Progenitor cell of endocrine pancreas (in vitro differentiated cells): ENCODE data around the gene GUCY1A1. TPM values are rescaled to one million over a fixed set of nuclear protein-coding genes. Genes with fewer than 3 reads are reported as not detected.

Experiments used
- DNase-seq: peaks from one replicate; pipeline ENCODE4 v3.0.0; 2021; ENCODE audit warnings: low spot score; ENCODE audit not compliant: unreplicated experiment
- H3K27ac Mint-ChIP-seq: 2 replicates; pipeline ENCODE4 v1.8.0; 2021; ENCODE audit warnings: mild to moderate bottlenecking, moderate library complexity, mixed read lengths
- H3K27me3 Mint-ChIP-seq: 2 replicates; pipeline ENCODE4 v1.8.0; 2021; ENCODE audit warnings: mixed read lengths
- H3K36me3 Mint-ChIP-seq: 2 replicates; pipeline ENCODE4 v1.8.0; 2022; ENCODE audit warnings: mixed read lengths; ENCODE audit not compliant: insufficient read depth
- H3K4me1 Mint-ChIP-seq: 2 replicates; pipeline ENCODE4 v1.8.0; 2021; ENCODE audit warnings: low read depth, mixed read lengths
- H3K4me3 Mint-ChIP-seq: 2 replicates; pipeline ENCODE4 v1.8.0; 2021; ENCODE audit warnings: low read depth, mild to moderate bottlenecking, moderate library complexity, mixed read lengths
- H3K9me3 Mint-ChIP-seq: 2 replicates; pipeline ENCODE4 v1.8.0; 2021; ENCODE audit warnings: low read depth, mixed read lengths
- total RNA-seq: library from RNA; stranded (reverse); gene quantifications from 2 replicates; pipeline ENCODE4 v1.2.1, GENCODE V29; 2021
- TF ChIP-seq, protein P1 (sequence below): fragments of 200-600 bp; sonication (generic); IDR thresholded peaks from one replicate; pipeline ENCODE4 v1.5.0; 2021; ENCODE audit warnings: antibody characterized with exemption, mild to moderate bottlenecking; ENCODE audit not compliant: unreplicated experiment

GUCY1A1 gene
- total RNA-seq, 1 donor from 2014 or later, result 4.7 TPM

DNA sequence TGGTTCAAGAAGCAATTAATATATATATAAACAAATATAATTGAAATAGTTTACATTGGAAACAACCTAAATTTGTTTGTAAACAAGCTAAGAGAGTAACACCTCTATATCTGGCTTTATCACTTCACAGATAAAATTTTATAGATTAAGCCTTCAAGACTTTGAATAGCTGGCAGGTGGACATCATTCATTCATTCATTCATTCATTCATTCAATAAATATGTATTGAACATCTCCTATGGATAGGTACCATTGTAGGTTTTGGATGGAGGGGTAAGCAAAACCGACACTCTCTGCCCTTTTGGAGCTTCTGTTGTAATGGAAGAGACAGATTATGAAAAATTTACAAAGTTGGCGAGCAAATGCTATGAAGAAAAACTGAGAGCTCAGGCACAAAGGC lies 35.2 kb downstream of the GUCY1A1 start:
- Mint-ChIP-seq H3K27me3 (no peaks in the 10 kb centered on the region), H3K4me3 (no peak overlapping the region), H3K9me3 (no peaks in the 10 kb centered on the region), H3K27ac (no peak overlapping the region), H3K4me1 (peaks cover 21% of the 10 kb centered on the region), H3K36me3 (peaks cover 3% of the 10 kb centered on the region)
- TF ChIP-seq, protein P1, sequence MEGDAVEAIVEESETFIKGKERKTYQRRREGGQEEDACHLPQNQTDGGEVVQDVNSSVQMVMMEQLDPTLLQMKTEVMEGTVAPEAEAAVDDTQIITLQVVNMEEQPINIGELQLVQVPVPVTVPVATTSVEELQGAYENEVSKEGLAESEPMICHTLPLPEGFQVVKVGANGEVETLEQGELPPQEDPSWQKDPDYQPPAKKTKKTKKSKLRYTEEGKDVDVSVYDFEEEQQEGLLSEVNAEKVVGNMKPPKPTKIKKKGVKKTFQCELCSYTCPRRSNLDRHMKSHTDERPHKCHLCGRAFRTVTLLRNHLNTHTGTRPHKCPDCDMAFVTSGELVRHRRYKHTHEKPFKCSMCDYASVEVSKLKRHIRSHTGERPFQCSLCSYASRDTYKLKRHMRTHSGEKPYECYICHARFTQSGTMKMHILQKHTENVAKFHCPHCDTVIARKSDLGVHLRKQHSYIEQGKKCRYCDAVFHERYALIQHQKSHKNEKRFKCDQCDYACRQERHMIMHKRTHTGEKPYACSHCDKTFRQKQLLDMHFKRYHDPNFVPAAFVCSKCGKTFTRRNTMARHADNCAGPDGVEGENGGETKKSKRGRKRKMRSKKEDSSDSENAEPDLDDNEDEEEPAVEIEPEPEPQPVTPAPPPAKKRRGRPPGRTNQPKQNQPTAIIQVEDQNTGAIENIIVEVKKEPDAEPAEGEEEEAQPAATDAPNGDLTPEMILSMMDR, result no peak
- no peak for DNase-seq

- TF ChIP-seq, protein P1, result no peak
- Mint-ChIP-seq H3K9me3 (no peaks in the 10 kb centered on the region), H3K36me3 (peaks cover 1% of the 10 kb centered on the region), H3K27ac (no peak overlapping the region), H3K4me1 (peaks cover 21% of the 10 kb centered on the region), H3K4me3 (no peak overlapping the region), H3K27me3 (no peaks in the 10 kb centered on the region)
- no peak for DNase-seq
Measured at GRCh38 chr4:155703486-155704247, 37.0 kb downstream of the GUCY1A1 start.

DNA sequence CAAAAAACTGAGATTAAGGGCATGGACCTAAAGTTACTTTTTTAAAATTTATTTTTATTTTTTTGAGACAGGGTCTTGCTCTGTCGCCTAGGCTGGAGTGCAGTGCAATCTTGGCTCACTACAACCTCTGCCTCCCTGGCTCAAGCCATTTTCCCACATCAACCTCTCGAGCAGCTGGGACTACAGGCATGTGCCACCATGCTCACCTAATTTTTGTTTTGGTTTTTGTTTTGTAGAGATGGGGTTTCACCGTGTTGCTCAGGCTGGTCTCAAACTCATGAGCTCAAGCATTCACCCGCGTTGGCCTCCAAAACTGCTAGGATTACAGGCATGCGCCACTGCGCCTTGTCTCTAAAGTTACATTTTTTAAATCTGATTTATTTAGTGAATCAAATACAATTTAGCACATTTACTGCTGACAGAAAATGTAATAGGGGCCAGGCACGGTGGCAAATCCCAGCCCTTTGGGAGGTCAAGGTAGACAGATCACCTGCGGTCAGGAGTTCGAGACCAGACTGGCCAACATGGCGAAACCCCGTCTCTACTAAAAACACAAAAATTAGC lies 38.3 kb downstream of the GUCY1A1 start:
- H3K36me3 Mint-ChIP-seq, result peaks cover 1% of the 10 kb centered on the region
- H3K27me3 Mint-ChIP-seq, result no peaks in the 10 kb centered on the region
- TF ChIP-seq, protein P1, result no peak
- peaks cover 21% of the 10 kb centered on the region for H3K4me1 Mint-ChIP-seq
- no peak for DNase-seq
- peak overlapping the region; percentile 76 for H3K27ac Mint-ChIP-seq
- H3K4me3 Mint-ChIP-seq, result no peak overlapping the region
- H3K9me3 Mint-ChIP-seq, result no peaks in the 10 kb centered on the region

DNA sequence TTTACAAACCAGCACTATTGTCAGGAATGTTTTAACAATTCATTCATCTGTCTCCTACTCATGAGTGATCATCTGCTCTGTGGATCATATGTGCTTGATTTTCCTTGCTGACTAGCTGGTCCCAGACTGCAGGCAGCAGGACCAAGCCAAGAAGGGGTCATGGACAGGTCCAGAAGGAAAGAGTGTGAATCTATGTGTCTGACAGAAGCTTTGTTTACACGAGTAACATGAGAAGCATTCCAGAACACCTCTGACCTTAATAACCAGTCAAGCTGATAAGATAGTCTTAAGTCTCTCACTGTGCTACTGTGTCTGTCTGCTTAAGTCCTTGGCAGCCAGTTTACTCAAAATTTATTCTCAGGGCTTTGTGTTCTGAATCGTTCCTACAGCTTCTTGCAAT lies 39.0 kb downstream of the GUCY1A1 start:
- peak overlapping the region; percentile 78 for H3K27ac Mint-ChIP-seq
- no peaks in the 10 kb centered on the region for H3K27me3 Mint-ChIP-seq
- H3K4me1 Mint-ChIP-seq, result peaks cover 21% of the 10 kb centered on the region
- H3K9me3 Mint-ChIP-seq, result no peaks in the 10 kb centered on the region
- TF ChIP-seq, protein P1, result no peak
- peaks cover 1% of the 10 kb centered on the region for H3K36me3 Mint-ChIP-seq
- DNase-seq, result no peak
- H3K4me3 Mint-ChIP-seq, result peak overlapping the region; percentile 41

- TF ChIP-seq, protein P1, result no peak
- H3K4me3 Mint-ChIP-seq, result no peak overlapping the region
- H3K9me3 Mint-ChIP-seq, result no peaks in the 10 kb centered on the region
- peaks cover 21% of the 10 kb centered on the region for H3K4me1 Mint-ChIP-seq
- peak overlapping the region; percentile 49 for H3K27ac Mint-ChIP-seq
- DNase-seq, result no peak
- H3K27me3 Mint-ChIP-seq, result no peaks in the 10 kb centered on the region
- H3K36me3 Mint-ChIP-seq, result peaks cover 1% of the 10 kb centered on the region
Measured at GRCh38 chr4:155706147-155706546, 39.5 kb downstream of the GUCY1A1 start.
